ENCODE data around the gene PPA2. TPM values are rescaled to one million over a fixed set of nuclear protein-coding genes. Genes with fewer than 3 reads are reported as not detected.

PPA2 gene
- total RNA-seq (2022): 116 and 165 TPM in 2 replicates
- percentile 91 among the genes with signal in this experiment for Bru-seq, nascent RNA
- BruChase-seq, experiment 1, labeled RNA remaining after a 6-hour chase: percentile 82 among the genes with signal in this experiment
- percentile 93 among the genes with signal in this experiment for BruChase-seq, experiment 2, labeled RNA remaining after a 2-hour chase
- long read RNA-seq, transcript PPA2-207 (5 exons, 631 nt): minor isoform, 6 of 256 reads
- long read RNA-seq, transcript PPA2-202 (11 exons, 1,414 nt): minor isoform, 21 of 256 reads
- long read RNA-seq, transcript PPA2-201 (12 exons, 1,684 nt): major isoform, 157 of 256 reads
- long read RNA-seq, transcript PPA2-206 (8 exons, 778 nt): minor isoform, 5 of 256 reads
- long read RNA-seq, partial matches to known transcripts: 4 of 256 reads
- long read RNA-seq, other reads (novel, unspliced or antisense): 57 of 256 reads

DNA sequence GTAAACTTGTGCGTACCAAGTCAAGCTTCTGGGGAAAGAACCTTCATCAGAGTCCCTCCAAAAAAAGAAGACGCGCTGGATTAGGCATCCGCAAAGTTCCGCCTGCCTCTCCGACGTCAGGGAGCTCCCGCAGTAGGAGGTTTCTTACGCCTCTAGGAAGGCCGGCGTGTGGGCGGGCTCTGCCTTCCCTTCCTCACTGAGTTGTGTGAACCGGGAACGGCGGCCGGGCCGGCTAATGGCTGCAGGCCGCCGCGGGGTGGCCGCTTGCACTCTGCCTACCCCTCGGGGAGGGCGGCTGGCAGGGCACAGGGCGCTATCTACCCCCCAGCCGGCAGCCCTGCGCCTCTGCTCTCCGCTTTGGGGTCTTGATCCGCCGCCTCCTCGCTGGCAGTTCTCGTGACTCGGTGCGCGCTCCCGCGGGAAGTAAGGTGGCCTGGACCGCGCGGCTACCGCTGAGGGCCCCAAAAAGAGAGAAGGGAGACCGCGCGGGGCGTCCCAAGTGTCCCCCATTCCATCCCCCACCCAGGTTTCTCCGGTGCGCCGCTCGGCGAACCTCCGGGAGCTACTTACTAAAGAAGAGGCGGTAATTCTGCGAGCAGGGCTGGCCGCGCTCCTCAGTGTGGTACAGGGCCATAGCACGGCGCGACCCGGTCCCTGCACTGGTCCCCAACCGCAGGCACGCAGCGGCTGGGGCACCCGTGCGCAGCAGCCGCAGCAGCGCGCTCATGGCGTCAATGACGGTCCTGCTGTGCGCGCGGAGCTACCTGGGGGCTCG is at the start of gene PPA2:
Gene PPA2, minus strand, starts transcription at position 739 of the 775 bp plus-strand sequence. Its CDS starts 12 bp downstream, at position 727.
- Mint-ChIP-seq H3K4me1 (ENCODE audit: insufficient read depth, unreplicated experiment) (peaks cover 11% of the 10 kb centered on the region), H3K27me3 (ENCODE audit: insufficient read depth, unreplicated experiment) (no peaks in the 10 kb centered on the region), H3K27ac (ENCODE audit: low read depth, unreplicated experiment) (peak within 1 kb of the TSS; percentile 99), H3K36me3 (ENCODE audit: insufficient read depth, unreplicated experiment) (no peaks in the 10 kb centered on the region), H3K9me3 (ENCODE audit: unreplicated experiment) (no peaks in the 10 kb centered on the region), H3K4me3 (ENCODE audit: unreplicated experiment) (peak within 1 kb of the TSS; percentile 98)
- intact Hi-C loops (cut with micrococcal nuclease): loop anchor here (5.0 kb wide), 2 partner anchors 611 to 1406 kb away; no protein-coding TSS in a partner anchor
- ChIA-PET POLR2A (interaction anchor here (0.5 to 2.1 kb wide), 48 partner anchors 9 to 1797 kb away, joined by 3 to 34 read pairs (median 4); partner anchors contain the start of genes AIMP1, GSTCD, INTS12 and TBCK), CTCF (interaction anchor here (0.6 to 3.0 kb wide), 50 partner anchors 10 to 1552 kb away, joined by 3 to 39 read pairs (median 4); partner anchors contain the start of genes GSTCD, INTS12 and TET2)
- DNase-seq (ENCODE audit: unreplicated experiment): peak; percentile 91
- BruUV-seq (replicated peaks): TSS peak; percentile 36
- TF ChIP-seq, protein P1, sequence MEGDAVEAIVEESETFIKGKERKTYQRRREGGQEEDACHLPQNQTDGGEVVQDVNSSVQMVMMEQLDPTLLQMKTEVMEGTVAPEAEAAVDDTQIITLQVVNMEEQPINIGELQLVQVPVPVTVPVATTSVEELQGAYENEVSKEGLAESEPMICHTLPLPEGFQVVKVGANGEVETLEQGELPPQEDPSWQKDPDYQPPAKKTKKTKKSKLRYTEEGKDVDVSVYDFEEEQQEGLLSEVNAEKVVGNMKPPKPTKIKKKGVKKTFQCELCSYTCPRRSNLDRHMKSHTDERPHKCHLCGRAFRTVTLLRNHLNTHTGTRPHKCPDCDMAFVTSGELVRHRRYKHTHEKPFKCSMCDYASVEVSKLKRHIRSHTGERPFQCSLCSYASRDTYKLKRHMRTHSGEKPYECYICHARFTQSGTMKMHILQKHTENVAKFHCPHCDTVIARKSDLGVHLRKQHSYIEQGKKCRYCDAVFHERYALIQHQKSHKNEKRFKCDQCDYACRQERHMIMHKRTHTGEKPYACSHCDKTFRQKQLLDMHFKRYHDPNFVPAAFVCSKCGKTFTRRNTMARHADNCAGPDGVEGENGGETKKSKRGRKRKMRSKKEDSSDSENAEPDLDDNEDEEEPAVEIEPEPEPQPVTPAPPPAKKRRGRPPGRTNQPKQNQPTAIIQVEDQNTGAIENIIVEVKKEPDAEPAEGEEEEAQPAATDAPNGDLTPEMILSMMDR (IDR thresholded peaks at IDR 0.05; ENCODE audit: unreplicated experiment): no peak

DNA sequence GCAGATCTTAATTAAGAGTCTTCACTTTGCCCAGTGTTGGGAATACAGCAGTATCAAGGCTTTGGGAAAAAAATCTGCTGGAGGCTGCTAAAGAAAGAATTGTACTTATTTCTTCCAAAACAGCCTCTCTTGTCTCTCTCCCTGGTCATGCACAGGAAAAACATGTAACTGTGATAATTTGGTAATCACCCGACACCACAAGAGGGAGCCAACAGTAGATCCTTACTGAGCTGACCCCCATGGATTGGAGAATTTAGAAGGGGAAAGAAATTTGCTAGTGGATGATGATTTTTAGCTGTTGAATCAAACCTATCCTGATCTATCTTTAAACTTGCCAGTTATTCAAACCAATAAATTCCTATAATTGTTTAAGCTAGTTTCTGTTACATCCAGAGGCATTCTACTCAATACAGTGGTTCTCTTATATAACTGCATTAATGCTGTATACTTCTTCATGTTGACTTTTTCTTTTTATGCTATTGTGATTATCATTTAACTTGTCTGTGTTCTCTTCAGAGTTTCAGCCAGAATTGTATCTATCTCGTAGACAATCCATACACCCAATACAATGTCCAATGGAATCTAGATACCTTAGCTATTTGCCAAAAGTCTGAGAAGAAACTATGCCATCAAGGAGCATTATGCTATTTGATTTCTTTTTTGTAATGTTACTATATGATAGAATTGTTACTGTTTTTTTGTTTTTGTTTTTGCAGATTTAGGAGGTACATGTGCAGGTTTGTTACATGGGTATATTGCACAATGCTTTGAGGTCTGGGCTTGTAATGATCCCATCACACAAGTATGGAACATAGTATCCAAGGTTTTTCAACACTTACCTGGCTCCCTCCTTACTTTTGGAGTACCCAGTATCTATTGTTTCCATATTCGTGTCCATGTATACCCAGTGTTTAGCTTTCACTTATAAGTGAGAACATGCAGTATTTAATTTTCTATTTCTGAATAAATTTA is 47.2 kb upstream of the PPA2 start:
- ChIA-PET CTCF (interaction anchor here (0.5 to 4.4 kb wide), 46 partner anchors 10 to 1011 kb away, joined by 3 to 56 read pairs (median 4); partner anchors contain the start of genes ARHGEF38, GSTCD, INTS12 and PPA2), POLR2A (interaction anchor here (0.6 to 1.4 kb wide), 8 partner anchors 19 to 197 kb away, joined by 3 to 7 read pairs (median 4); no protein-coding TSS in a partner anchor)
- no peaks in the 10 kb centered on the region for H3K36me3 Mint-ChIP-seq (ENCODE audit: insufficient read depth, unreplicated experiment)
- intact Hi-C loops (cut with micrococcal nuclease): loop anchor here (1.0 to 2.0 kb wide), 4 partner anchors 111 to 680 kb away; no protein-coding TSS in a partner anchor
- no peaks in the 10 kb centered on the region for H3K9me3 Mint-ChIP-seq (ENCODE audit: unreplicated experiment)
- TF ChIP-seq, protein P1 (IDR thresholded peaks at IDR 0.05; ENCODE audit: unreplicated experiment): peak; percentile 65
- BruUV-seq (replicated peaks): no TSS peak
- H3K27ac Mint-ChIP-seq (ENCODE audit: low read depth, unreplicated experiment): no peak overlapping the region
- H3K27me3 Mint-ChIP-seq (ENCODE audit: insufficient read depth, unreplicated experiment): no peaks in the 10 kb centered on the region
- no peak overlapping the region for H3K4me3 Mint-ChIP-seq (ENCODE audit: unreplicated experiment)
- DNase-seq (ENCODE audit: unreplicated experiment): peak; percentile 66
- H3K4me1 Mint-ChIP-seq (ENCODE audit: insufficient read depth, unreplicated experiment): peaks cover 8% of the 10 kb centered on the region

DNA sequence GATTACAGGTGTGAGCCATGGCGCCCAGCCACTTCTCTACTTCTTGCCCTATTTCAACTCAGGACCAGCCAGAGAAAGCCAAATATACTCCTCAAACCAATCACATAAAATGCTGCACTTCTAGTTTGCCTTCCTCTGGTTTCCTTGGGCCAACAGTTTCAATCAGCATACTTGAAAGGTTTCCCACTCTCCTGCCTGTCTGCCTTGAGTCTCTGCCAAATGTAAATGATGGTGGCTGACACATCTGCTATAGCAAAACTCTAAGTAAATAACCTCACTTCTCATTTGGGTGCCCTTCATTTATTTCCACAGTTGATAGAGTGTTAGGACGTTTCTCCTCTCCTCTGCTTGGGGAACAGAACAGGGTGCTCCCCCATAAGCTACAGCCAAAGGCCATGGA is 36.4 kb upstream of the PPA2 start:
- ChIA-PET CTCF (interaction anchor here (0.8 kb wide), 1 partner anchor 1495 kb away, joined by 3 read pairs; no protein-coding TSS in a partner anchor), POLR2A (no interaction called here)
- Mint-ChIP-seq H3K36me3 (ENCODE audit: insufficient read depth, unreplicated experiment) (no peaks in the 10 kb centered on the region), H3K9me3 (ENCODE audit: unreplicated experiment) (no peaks in the 10 kb centered on the region), H3K27ac (ENCODE audit: low read depth, unreplicated experiment) (no peak overlapping the region), H3K4me3 (ENCODE audit: unreplicated experiment) (no peak overlapping the region), H3K4me1 (ENCODE audit: insufficient read depth, unreplicated experiment) (no peaks in the 10 kb centered on the region), H3K27me3 (ENCODE audit: insufficient read depth, unreplicated experiment) (no peaks in the 10 kb centered on the region)
- intact Hi-C loops (cut with micrococcal nuclease): no loop called here
- DNase-seq (ENCODE audit: unreplicated experiment): no peak
- TF ChIP-seq, protein P1 (IDR thresholded peaks at IDR 0.05; ENCODE audit: unreplicated experiment): no peak
- BruUV-seq (replicated peaks): no TSS peak

Measured in MCF 10A (cell line).